Muscle of arm (tissue), 12 donors: Measurements from ENCODE around the gene TMEM175. TPM values are rescaled to one million over a fixed set of nuclear protein-coding genes. Genes with fewer than 3 reads are reported as not detected.

Source experiments
- DNase-seq: peaks from one replicate; pipeline ENCODE4 v3.0.0-alpha.2; 2013
- polyA plus RNA-seq, 12 donors: library from polyadenylated mRNA; unstranded; fragments of 120-200 nt; gene quantifications; one replicate each; pipeline ENCODE4 v1.2.1, GENCODE V29; 2013; ENCODE audit not compliant: insufficient read length in 12 of 12

Gene TMEM175
- polyA plus RNA-seq, 12 donors = 12.9 to 45.9 (median 16.8) TPM; not detected in 1

- no peak for DNase-seq
Observed at GRCh38 chr4:1002131-1002630, 69.9 kb downstream of the TMEM175 start.

- no peak for DNase-seq
Observed at GRCh38 chr4:1002631-1003251, 70.5 kb downstream of the TMEM175 start.

GRCh38 chr4:1003271-1004070 lies 71.2 kb downstream of the TMEM175 start:
- DNase-seq = no peak

GRCh38 chr4:1004071-1004418 lies 71.8 kb downstream of the TMEM175 start:
- DNase-seq = no peak

GRCh38 chr4:1004557-1005485 lies 72.6 kb downstream of the TMEM175 start:
- no peak for DNase-seq

- DNase-seq = no peak
Observed at GRCh38 chr4:1006856-1007255, 74.6 kb downstream of the TMEM175 start.

Other genes with a start within 250 kb of the TMEM175 start
- 10 to 100 TPM in 8 of 12 donors, 1 to 10 TPM in 2, not detected in 2; 6.5 to 33.9 (median 24.1) TPM for gene SLC49A3, start 243.3 kb upstream of the TMEM175 start, polyA plus RNA-seq
- 100 to 1,000 TPM in 1 of 12 donors, 10 to 100 TPM in 10, not detected in 1; 41.0 to 103 (median 56.2) TPM for gene PCGF3, start 226.6 kb upstream of the TMEM175 start, polyA plus RNA-seq
- gene CPLX1, start 106.3 kb upstream of the TMEM175 start, polyA plus RNA-seq = 1 to 10 TPM in 1 of 12 donors, under 1 TPM in 9, not detected in 2; 0.12 to 1.7 (median 0.33) TPM
- gene GAK, start 144 bp upstream of the TMEM175 start, polyA plus RNA-seq = 10 to 100 TPM in 11 of 12 donors, not detected in 1; 21.9 to 63.2 (median 31.1) TPM
- 10 to 100 TPM in 1 of 12 donors, 1 to 10 TPM in 10, not detected in 1; 3.2 to 19.4 (median 4.5) TPM for gene DGKQ, start 41.1 kb downstream of the TMEM175 start, polyA plus RNA-seq
- 10 to 100 TPM in 7 of 12 donors, 1 to 10 TPM in 4, not detected in 1; 6.8 to 19.7 (median 11.1) TPM for gene IDUA, start 54.6 kb downstream of the TMEM175 start, polyA plus RNA-seq
- gene SLC26A1, start 60.9 kb downstream of the TMEM175 start, polyA plus RNA-seq = 1 to 10 TPM in 10 of 12 donors, not detected in 2; 2.5 to 5.9 (median 3.8) TPM
- gene FGFRL1, start 79.2 kb downstream of the TMEM175 start, polyA plus RNA-seq = 100 to 1,000 TPM in 10 of 12 donors, 10 to 100 TPM in 2; 87.4 to 371 (median 185) TPM
- 1 to 10 TPM in 11 of 12 donors, not detected in 1; 2.3 to 10.0 (median 3.7) TPM for gene RNF212, start 181.1 kb downstream of the TMEM175 start, polyA plus RNA-seq
- gene SPON2, start 240.1 kb downstream of the TMEM175 start, polyA plus RNA-seq = 10 to 100 TPM in 11 of 12 donors, not detected in 1; 32.9 to 86.0 (median 45.5) TPM